GM20000 (cell line): ENCODE results near the gene TNIK.

Experiments used
- DNase-seq: peaks from one replicate; pipeline ENCODE4 v3.0.0; 2012; ENCODE audit warnings: low spot score
- CTCF ChIP-seq: IDR thresholded peaks from 2 replicates; pipeline ENCODE4 v1.5.1; 2012; ENCODE audit warnings: mild to moderate bottlenecking, control low read depth; ENCODE audit errors: extremely low read depth, missing control alignments

TNIK gene

GRCh38 chr3:171088964-171089754 is 371.0 kb downstream of the TNIK start:
- TF ChIP-seq CTCF, result no peak
- no peak for DNase-seq

DNA sequence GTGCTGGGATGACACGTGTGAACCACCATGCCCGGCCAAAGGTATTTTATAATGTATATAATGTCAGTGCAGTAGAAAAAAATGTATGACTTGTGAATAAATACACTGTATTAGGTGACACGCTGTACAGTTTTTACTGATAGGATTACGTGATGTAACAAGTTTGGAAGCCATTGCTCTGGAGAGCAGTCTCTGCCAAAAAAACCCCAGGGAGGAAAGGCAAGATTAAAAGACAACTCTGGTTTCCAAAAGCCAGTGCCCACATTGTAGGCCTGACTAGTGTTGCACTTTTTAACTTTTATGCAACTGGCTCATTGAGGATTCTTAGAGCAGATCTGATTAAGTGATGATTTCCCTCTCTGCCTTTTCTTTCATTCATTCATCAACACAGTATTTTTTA is 371.7 kb downstream of the TNIK start:
- no peak for TF ChIP-seq CTCF
- DNase-seq, result no peak

DNA sequence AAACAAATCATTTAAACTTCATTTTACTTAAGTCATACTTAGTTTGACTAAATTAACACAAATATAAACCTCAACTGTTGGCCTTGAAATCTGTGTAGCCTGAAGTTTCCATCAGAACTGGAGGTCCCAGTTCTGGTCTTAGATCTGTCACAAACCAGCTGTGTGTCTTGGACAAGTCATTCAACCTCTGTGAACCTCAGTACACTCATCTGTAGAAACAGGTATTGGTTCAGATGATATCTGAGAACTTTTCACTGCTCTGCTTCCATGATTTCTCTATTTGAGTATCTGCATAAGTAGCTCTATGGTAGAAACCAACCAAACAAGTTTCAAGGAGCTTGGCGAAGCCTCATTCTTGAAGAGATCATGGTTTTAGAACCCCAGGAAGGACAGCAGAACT is 373.3 kb downstream of the TNIK start:
- DNase-seq, result no peak
- no peak for TF ChIP-seq CTCF

DNA sequence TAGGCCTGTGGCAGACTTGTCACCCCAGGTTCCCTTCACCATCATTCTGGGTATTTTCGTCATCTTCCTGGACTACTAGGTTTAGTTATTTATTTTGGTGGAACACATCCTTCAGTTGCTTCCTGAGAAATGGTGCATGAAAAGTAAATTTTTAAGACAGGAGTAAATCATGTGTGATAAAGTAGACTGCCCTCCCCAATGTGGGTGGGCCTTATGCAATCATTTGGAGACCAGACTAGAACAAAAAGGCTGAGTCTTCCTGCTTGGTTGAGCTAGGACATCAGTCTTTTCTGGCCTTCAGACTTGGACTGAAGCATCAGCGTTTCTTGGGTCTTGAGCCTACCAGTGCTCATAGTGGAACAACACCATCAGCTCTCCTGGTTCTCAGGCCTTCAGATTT is 382.9 kb downstream of the TNIK start:
- no peak for TF ChIP-seq CTCF
- DNase-seq, result no peak

DNA sequence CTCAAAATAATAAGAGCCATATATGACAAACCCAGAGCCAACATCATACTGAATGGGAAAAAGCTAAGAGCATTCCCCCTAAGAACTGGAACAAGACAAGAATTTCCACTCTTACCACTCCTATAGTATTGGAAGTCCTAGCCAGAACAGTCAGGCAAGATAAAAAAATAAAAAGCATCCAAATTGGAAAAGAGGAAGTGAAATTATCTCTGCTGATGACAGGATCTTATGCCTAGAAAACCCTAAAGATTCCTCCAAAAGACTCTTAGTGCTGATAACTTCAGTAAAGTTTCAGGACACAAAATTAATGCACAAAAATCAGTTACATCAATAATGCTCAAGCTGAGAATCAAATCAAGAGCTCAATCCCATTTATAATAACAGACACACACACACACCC is 387.8 kb downstream of the TNIK start:
- TF ChIP-seq CTCF, result no peak
- DNase-seq, result no peak

GRCh38 chr3:171068658-171069057 is 391.5 kb downstream of the TNIK start:
- no peak for TF ChIP-seq CTCF
- no peak for DNase-seq

GRCh38 chr3:171066206-171066605 is 394.0 kb downstream of the TNIK start:
- TF ChIP-seq CTCF, result no peak
- DNase-seq, result no peak
